Smooth muscle cell (in vitro differentiated cells): ENCODE data around the gene GDNF. TPM values are rescaled to one million over a fixed set of nuclear protein-coding genes. Genes with fewer than 3 reads are reported as not detected.

Source experiments
- DNase-seq: peaks from one replicate; lab custom pipeline; 2025; ENCODE audit not compliant: unreplicated experiment; lab: John Stamatoyannopoulos, UW
- H2AFZ ChIP-seq: fragments of 200-600 bp; sonication (generic); 2 replicates; pipeline ENCODE4 v1.6.0; 2016; ENCODE audit warnings: antibody characterized with exemption, low read depth, mild to moderate bottlenecking
- H3F3A ChIP-seq: fragments of 200-600 bp; sonication (generic); 2 replicates; pipeline ENCODE4 v1.6.0; 2017; ENCODE audit warnings: antibody characterized with exemption, low read depth
- H3K27ac ChIP-seq: fragments of 200-600 bp; sonication (generic); 2 replicates; pipeline ENCODE4 v1.5.1; 2016; ENCODE audit warnings: low read depth, mild to moderate bottlenecking
- H3K27me3 ChIP-seq: fragments of 200-600 bp; sonication (generic); 2 replicates; pipeline ENCODE4 v1.6.1; 2016; ENCODE audit warnings: low read depth, mild to moderate bottlenecking
- H3K36me3 ChIP-seq: fragments of 200-600 bp; sonication (generic); 2 replicates; pipeline ENCODE4 v1.5.1; 2016; ENCODE audit warnings: low read depth
- H3K4me1 ChIP-seq: fragments of 200-600 bp; sonication (generic); 2 replicates; pipeline ENCODE4 v1.5.1; 2016; ENCODE audit warnings: low read depth
- H3K4me2 ChIP-seq: fragments of 200-600 bp; sonication (generic); 2 replicates; pipeline ENCODE4 v1.6.0; 2016; ENCODE audit warnings: mild to moderate bottlenecking
- H3K4me3 ChIP-seq: fragments of 200-600 bp; sonication (generic); 2 replicates; pipeline ENCODE4 v1.5.1; 2016; ENCODE audit warnings: mild to moderate bottlenecking
- H3K79me2 ChIP-seq: fragments of 200-600 bp; sonication (generic); 2 replicates; pipeline ENCODE4 v1.6.0; 2016; ENCODE audit warnings: low read depth, mild to moderate bottlenecking
- H3K9ac ChIP-seq: fragments of 200-600 bp; sonication (generic); 2 replicates; pipeline ENCODE4 v1.6.0; 2016; ENCODE audit warnings: low read depth
- H3K9me3 ChIP-seq: fragments of 200-600 bp; sonication (generic); replicated peaks from 2 replicates; pipeline ENCODE4 v1.5.1; 2016; ENCODE audit warnings: low read depth
- H4K20me1 ChIP-seq: fragments of 200-600 bp; sonication (generic); 2 replicates; pipeline ENCODE4 v1.6.0; 2016; ENCODE audit warnings: low read depth
- WGBS: methylation state at CpG from one replicate; pipeline ENCODE4 v1.1.7; 2016; ENCODE audit warnings: low lambda C conversion rate; 5-methylcytosine and 5-hydroxymethylcytosine counted together
- polyA plus RNA-seq: library from polyadenylated mRNA; unstranded; fragments of >200 nt; fragmentation: Nextera tagmentation; extraction: Ambion mirVana; gene quantifications from 2 replicates; pipeline ENCODE4 v1.2.1, GENCODE V29; 2016
- total RNA-seq: library from RNA; depleted of rRNA; stranded (reverse); fragments of >200 nt; gene quantifications from 2 replicates; pipeline ENCODE4 v1.2.3, GENCODE V29; 2014
- TF ChIP-seq, protein P1 (sequence below): fragments of 200-600 bp; sonication (generic); IDR thresholded peaks from 2 replicates; pipeline ENCODE4 v1.5.1; 2017; ENCODE audit warnings: borderline replicate concordance, mild to moderate bottlenecking, antibody characterized with exemption; ENCODE audit not compliant: insufficient read depth, poor library complexity, severe bottlenecking

GDNF gene
- total and polyA plus RNA-seq, 2 experiments from 2014 or later, result 12.9 to 18.8 TPM

DNA sequence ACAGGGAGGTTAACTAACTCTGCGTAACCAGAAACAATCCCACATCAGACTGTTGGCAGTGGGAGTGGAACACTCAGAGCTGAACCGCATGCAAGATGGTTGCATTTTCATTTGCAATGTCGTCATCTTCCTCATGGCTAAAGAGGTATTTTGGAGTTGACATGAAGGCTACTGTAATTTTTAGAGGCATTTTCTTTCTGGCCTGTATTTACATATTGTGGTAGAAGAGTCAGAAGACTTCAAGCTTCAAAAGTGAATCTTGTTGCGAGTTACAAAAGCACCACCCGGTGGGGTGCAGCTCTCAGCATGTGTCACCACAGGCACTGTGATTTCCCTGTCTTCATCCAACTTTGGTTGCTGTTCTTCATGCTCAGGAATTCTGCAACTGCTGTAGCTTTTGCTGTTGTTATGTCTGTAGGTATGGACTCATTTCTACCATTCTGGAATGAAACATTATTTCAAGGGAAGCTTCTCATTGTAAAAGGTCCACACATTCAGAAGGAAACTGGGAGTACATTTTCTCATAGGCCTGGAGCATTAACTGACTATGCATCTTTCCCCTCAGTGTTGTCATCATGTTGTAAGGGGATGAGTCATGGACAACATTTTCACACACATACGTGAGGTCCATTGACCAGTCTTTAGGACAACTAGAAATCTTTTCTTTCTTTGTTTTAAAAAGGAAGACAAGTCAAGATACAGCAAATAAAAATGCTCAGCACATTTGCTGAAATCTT, 35.4 kb upstream of the GDNF start:
- H2AFZ ChIP-seq, result peak overlapping the region; percentile 64
- H3F3A ChIP-seq, result no peaks in the 10 kb centered on the region
- WGBS, result 42% methylated on average over 6 of the region's 6 CpGs
- H3K36me3 ChIP-seq, result no peaks in the 10 kb centered on the region
- DNase-seq, result no peak
- peak overlapping the region; percentile 11 for H3K9ac ChIP-seq
- no peaks in the 10 kb centered on the region for H4K20me1 ChIP-seq
- peak overlapping the region; percentile 4 for H3K4me2 ChIP-seq
- H3K9me3 ChIP-seq, result no peaks in the 10 kb centered on the region
- H3K79me2 ChIP-seq, result no peaks in the 10 kb centered on the region
- no peak overlapping the region for H3K4me3 ChIP-seq
- peak overlapping the region; percentile 86 for H3K27ac ChIP-seq
- TF ChIP-seq, protein P1, sequence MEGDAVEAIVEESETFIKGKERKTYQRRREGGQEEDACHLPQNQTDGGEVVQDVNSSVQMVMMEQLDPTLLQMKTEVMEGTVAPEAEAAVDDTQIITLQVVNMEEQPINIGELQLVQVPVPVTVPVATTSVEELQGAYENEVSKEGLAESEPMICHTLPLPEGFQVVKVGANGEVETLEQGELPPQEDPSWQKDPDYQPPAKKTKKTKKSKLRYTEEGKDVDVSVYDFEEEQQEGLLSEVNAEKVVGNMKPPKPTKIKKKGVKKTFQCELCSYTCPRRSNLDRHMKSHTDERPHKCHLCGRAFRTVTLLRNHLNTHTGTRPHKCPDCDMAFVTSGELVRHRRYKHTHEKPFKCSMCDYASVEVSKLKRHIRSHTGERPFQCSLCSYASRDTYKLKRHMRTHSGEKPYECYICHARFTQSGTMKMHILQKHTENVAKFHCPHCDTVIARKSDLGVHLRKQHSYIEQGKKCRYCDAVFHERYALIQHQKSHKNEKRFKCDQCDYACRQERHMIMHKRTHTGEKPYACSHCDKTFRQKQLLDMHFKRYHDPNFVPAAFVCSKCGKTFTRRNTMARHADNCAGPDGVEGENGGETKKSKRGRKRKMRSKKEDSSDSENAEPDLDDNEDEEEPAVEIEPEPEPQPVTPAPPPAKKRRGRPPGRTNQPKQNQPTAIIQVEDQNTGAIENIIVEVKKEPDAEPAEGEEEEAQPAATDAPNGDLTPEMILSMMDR, result no peak
- H3K27me3 ChIP-seq, result no peaks in the 10 kb centered on the region
- no peaks in the 10 kb centered on the region for H3K4me1 ChIP-seq

DNA sequence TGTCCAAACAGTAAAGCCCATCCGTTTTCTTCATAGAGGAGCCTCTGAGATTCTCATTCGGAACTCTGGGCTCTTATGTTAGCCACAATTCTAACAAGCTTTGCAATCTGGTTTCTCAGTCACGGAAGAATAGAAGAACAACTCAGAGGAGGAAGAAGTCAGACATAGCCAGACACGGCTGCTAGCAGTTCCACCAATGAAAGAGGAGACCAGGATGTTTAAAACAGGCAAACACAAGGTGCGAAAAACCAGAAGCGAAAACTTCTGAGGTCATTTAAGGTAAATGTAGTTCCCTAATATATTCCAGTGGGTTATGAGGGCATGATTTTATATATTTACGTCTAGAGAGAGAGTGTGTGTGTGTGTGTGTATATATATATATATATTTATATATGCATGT, 34.1 kb upstream of the GDNF start:
- no peak overlapping the region for H3K9ac ChIP-seq
- WGBS, result 96% methylated on average over 7 of the region's 7 CpGs
- no peak overlapping the region for H3K4me3 ChIP-seq
- H4K20me1 ChIP-seq, result no peaks in the 10 kb centered on the region
- H3K36me3 ChIP-seq, result no peaks in the 10 kb centered on the region
- DNase-seq, result no peak
- H3K79me2 ChIP-seq, result no peaks in the 10 kb centered on the region
- H3K27ac ChIP-seq, result no peak overlapping the region
- no peaks in the 10 kb centered on the region for H3K4me1 ChIP-seq
- no peaks in the 10 kb centered on the region for H3F3A ChIP-seq
- TF ChIP-seq, protein P1, result no peak
- H3K27me3 ChIP-seq, result no peaks in the 10 kb centered on the region
- no peaks in the 10 kb centered on the region for H3K9me3 ChIP-seq
- H3K4me2 ChIP-seq, result no peak overlapping the region
- H2AFZ ChIP-seq, result no peak overlapping the region

DNA sequence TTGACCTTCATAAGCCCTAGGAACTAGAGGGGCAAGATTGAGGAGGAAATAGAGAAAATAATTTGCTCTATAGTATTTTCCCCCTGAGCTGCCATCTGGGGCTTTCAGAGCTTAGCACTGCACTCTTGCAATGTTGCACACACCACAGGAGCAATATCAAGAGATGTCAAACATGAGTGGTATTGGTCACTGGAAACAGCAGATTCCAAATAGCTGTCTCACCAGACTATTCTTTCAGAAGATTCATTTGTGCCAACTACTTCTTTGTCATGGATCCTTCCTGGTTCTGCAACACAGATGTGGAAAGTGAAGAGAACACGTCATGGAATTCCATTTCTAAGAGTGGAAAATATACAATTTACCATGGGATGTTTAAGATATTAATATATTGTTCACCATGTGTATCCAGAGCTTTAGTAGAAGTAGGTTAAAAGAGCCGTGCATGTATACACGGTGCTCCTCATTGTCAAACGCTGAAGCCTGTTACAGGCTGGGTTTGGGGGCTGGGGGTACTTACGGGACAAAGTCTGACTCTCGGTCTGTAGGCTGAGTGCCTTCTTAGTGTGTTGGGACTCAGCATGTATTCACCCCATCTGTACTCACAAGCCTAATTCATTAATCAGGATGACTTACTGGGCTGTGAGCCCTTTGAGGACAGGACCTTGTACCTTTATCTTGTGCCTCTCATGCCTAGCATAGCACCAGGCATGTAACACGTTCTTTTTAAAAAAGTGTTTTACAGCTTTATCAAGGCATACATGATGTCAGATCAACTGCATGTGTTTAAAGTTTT, 31.4 kb upstream of the GDNF start:
- H3K27ac ChIP-seq, result no peak overlapping the region
- WGBS, result 92% methylated on average over 7 of the region's 7 CpGs

More for the DNA sequence above, 31.4 kb upstream of the GDNF start:
- no peaks in the 10 kb centered on the region for H3K9me3 ChIP-seq
- H3K36me3 ChIP-seq, result no peaks in the 10 kb centered on the region
- no peaks in the 10 kb centered on the region for H3F3A ChIP-seq
- no peaks in the 10 kb centered on the region for H3K27me3 ChIP-seq
- no peak for DNase-seq
- no peak overlapping the region for H3K4me3 ChIP-seq
- TF ChIP-seq, protein P1, result no peak
- H4K20me1 ChIP-seq, result no peaks in the 10 kb centered on the region
- no peak overlapping the region for H3K9ac ChIP-seq
- no peak overlapping the region for H2AFZ ChIP-seq
- H3K4me2 ChIP-seq, result no peak overlapping the region
- no peaks in the 10 kb centered on the region for H3K79me2 ChIP-seq
- no peaks in the 10 kb centered on the region for H3K4me1 ChIP-seq
